Measurements from ENCODE around the gene SBK2. TPM values are rescaled to one million over a fixed set of nuclear protein-coding genes. Genes with fewer than 3 reads are reported as not detected.

Gene SBK2
- total and polyA plus RNA-seq, 8 donors: 0.28 to 0.46 (median 0.43) TPM; not detected in 5

GRCh38 chr19:55549500-55550320 lies 12.8 kb upstream of the SBK2 start:
- WGBS, 2 donors: 18% methylated on average over 36 of the region's 36 CpGs
- FAIRE-seq (no peak), DNase-seq (no peak), ATAC-seq (peak; percentile 9 to 52 (median 37))
- H3K27me3 ChIP-seq: peaks cover 0 to 9% (median 0%) of the 10 kb centered on the region in 4 donors
- no peaks in the 10 kb centered on the region for H3K36me3 ChIP-seq
- peak overlapping the region in 1 of 4 donors; percentile 5 for H3K4me3 ChIP-seq
- intact Hi-C loops (cut with DNase I): no loop called here
- H3K4me1 ChIP-seq: peaks cover 0 to 4% (median 0%) of the 10 kb centered on the region in 3 donors
- TF ChIP-seq CTCF (IDR thresholded peaks at IDR 0.05): no peak
- H3K27ac ChIP-seq: peak overlapping the region in 2 of 4 donors; percentile 18 to 37
- H3K9me3 ChIP-seq: no peaks in the 10 kb centered on the region

GRCh38 chr19:55546822-55547614 lies 10.1 kb upstream of the SBK2 start:
- ATAC-seq (peak in 3 of 4 donors; percentile 68 to 82 (median 76)), FAIRE-seq (no peak), DNase-seq (peak in 3 of 6 donors; percentile 23 to 45 (median 37))
- 60 to 63% methylated on average over 17 of the region's 17 CpGs for WGBS, 2 donors
- intact Hi-C loops (cut with DNase I): no loop called here
- H3K4me1 ChIP-seq: peaks cover 0 to 4% (median 0%) of the 10 kb centered on the region in 3 donors
- H3K9me3 ChIP-seq: no peaks in the 10 kb centered on the region
- H3K27me3 ChIP-seq: peaks cover 0 to 9% (median 0%) of the 10 kb centered on the region in 4 donors
- no peak for TF ChIP-seq CTCF (IDR thresholded peaks at IDR 0.05)
- H3K27ac ChIP-seq: peak overlapping the region in 2 of 4 donors; percentile 50 to 55
- no peak overlapping the region for H3K4me3 ChIP-seq
- no peaks in the 10 kb centered on the region for H3K36me3 ChIP-seq

GRCh38 chr19:55546011-55546410 lies 9.1 kb upstream of the SBK2 start:
- ATAC-seq (no peak), FAIRE-seq (no peak), DNase-seq (no peak)
- Histone ChIP-seq H3K27ac (no peak overlapping the region), H3K9me3 (no peaks in the 10 kb centered on the region), H3K4me1 (peaks cover 0 to 4% (median 0%) of the 10 kb centered on the region in 3 donors), H3K27me3 (peaks cover 0 to 9% (median 0%) of the 10 kb centered on the region in 4 donors), H3K36me3 (no peaks in the 10 kb centered on the region), H3K4me3 (no peak overlapping the region)
- intact Hi-C loops (cut with DNase I): no loop called here
- no peak for TF ChIP-seq CTCF (IDR thresholded peaks at IDR 0.05)
- 49 to 56% methylated on average over 11 of the region's 11 CpGs for WGBS, 2 donors

- WGBS, 2 donors: 50 to 54% methylated on average over 10 of the region's 10 CpGs
- H3K4me1 ChIP-seq: peaks cover 0 to 4% (median 0%) of the 10 kb centered on the region in 3 donors
- ATAC-seq (no peak), DNase-seq (no peak), FAIRE-seq (no peak)
- intact Hi-C loops (cut with DNase I): no loop called here
- H3K9me3 ChIP-seq: no peaks in the 10 kb centered on the region
- no peak within 1 kb of the TSS for H3K4me3 ChIP-seq
- H3K36me3 ChIP-seq: no peaks in the 10 kb centered on the region
- no peak for TF ChIP-seq CTCF (IDR thresholded peaks at IDR 0.05)
- peaks cover 0 to 9% (median 0%) of the 10 kb centered on the region in 4 donors for H3K27me3 ChIP-seq
- no peak within 1 kb of the TSS for H3K27ac ChIP-seq
These were observed 8.5 kb upstream of the SBK2 start, which contains the start of gene SBK3 for GRCh38 chr19:55545443-55545842. TSS of gene SBK3 (minus strand) at chr19:55545543. CDS start at chr19:55545543, 0 bp downstream.
